Activated CD8-positive, alpha-beta memory T cell treated with anti-CD3 and anti-CD28 coated beads for 1 hour (primary cell): ENCODE data around the gene IL36RN.
"Not testable (repeated sequence)": the region's sequence is repeated elsewhere in the genome, so short reads cannot be mapped to it uniquely, and the experiment has no call there.

Experiments
- DNase-seq, 2 donors: peaks; one replicate each; pipeline ENCODE4 v3.0.0-alpha.2; 2020; ENCODE audit warnings: low read depth in 1 of 2; ENCODE audit errors: extremely low read depth in 1 of 2

IL36RN gene

DNA sequence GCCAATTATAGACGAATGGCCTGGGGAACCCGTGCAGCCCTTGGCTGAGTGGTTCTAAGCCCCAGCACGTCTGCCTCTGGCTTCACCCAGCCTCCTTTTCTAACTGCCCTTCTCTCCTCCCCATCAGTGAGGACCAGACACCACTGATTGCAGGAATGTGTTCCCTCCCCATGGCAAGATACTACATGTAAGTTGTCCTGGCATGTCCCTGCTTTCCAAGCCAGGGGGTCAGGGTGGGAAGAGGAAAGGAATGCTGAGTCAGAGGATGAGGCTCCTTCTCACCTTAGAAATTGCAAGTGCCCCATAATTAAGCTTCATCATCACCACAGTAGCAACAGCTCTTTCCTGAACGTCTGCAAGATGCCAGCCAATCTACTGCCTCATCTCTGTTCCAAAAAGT lies 13.6 kb downstream of the IL36RN start:
- DNase-seq, result no peak

- no peak for DNase-seq
These were observed 14.4 kb downstream of the IL36RN start for GRCh38 chr2:113073325-113073834.

- no peak for DNase-seq
These were observed 16.0 kb downstream of the IL36RN start for GRCh38 chr2:113075030-113075429.

- DNase-seq, result no peak
These were observed 16.6 kb downstream of the IL36RN start for GRCh38 chr2:113075600-113075999.

DNA sequence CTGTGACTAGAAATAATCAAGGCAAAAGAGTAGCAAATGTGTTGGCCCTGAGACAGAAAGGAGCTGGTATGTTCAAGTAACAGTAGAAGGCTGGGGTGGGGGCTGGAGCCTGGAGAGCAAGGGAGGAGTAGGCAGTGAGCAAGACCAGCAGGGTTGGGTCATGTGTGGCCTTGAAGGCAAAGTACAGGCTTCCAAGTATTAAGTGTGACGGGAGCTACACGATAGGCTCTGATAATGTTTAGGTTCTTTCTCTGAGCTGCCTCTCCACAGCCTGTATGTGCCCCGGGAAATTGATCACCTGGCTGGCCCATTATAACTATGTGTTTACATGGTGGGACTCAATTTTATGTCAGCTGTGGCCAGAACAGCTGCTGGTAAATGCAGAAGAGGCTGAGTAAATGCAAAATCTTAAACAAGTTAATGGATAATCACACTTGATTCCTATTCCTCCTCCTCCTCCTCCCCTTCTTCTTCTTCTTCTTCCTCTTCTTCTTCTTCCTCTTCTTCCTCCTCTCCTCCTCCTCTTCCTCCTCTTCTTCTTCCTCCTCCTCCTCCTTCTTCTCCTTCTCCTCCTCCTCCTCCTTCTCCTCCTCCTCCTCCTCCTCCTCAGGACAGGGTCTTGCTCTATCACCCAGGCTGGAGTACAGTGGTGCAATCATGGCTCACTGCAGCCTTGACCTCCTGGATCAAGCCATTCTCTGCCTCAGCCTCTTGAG lies 18.1 kb downstream of the IL36RN start:
- DNase-seq, result no peak

GRCh38 chr2:113077921-113078320 lies 18.9 kb downstream of the IL36RN start:
- no peak for DNase-seq

DNA sequence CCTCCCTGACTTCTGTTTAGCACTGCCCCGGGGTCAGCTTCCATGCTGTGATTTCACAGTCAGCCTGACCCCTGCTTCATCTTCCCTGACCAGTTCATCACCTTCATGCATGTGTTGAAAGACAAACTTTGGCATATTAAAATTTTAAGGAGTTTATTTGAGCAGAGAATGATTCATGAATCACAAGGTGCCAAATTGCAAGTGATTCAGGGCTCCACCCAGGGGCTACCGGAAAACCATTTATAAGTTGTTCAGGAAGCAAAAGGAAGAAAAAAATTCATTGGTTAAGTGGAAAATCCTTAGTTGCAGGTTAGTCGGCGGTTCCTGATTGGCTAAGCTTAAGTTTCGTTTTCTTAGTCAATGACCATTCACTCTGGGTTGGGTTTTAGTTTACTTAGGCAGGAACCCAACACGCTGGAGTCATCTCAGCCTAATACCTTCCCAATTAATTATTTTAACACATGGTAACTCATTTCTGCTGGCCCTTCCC lies 19.4 kb downstream of the IL36RN start:
- DNase-seq, result no peak

DNA sequence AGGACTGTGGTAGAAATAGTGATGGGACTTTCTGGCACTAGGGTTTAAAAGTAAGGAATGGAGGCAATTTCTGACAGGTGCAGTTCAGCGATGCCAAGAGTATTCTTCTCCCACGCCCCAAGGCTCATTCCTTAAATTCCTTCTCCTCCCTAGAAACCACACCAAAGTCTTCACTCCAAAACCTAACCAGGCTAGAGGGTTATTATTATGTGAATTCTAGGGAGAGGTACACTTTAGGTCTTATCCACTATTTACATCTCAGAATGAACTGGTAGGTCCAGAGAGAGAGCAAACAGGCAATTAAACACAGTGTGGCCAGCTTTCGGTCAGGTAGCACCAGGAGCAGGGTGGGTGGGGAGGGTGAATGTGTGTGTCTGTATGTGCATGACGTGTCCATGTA lies 20.1 kb downstream of the IL36RN start:
- DNase-seq, result no peak

- DNase-seq, result no peak
These were observed 21.1 kb downstream of the IL36RN start for GRCh38 chr2:113080134-113080533.

DNA sequence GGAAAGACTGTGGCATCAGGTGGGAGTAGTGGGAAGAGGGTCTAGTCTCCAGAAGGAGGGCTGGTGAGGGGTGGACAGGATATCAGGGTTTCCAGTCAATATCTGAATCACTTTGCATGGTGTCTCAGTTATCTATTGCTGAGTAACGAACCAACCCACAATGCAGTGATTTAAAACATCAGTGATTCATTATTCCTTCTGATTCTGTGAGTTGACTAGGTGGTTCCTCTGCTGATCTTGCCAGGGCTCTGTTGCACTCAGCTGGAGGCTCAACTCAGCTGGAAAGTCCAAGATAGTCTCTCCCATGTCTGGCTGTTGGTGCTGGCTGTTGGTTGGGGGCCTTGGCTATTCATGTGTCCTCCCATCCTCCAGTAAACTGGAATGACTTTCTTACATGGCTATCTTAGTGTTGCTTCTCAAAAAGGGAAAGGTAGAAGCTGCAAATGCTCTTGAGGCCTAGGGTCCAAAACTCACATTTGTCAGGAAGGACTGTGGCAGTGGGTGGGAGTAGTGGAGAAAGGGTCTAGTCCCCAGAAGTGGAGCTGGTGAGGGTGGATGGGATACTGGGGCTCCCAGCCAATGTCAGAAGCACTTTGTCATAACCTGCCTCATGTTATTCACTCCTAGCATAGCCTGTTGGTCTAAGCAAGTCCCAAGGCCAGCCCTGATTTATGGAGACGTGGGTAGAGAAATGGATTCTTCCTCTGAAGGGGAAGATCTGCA lies 22.7 kb downstream of the IL36RN start:
- DNase-seq, result no peak

GRCh38 chr2:113083296-113083695 lies 24.3 kb downstream of the IL36RN start:
- DNase-seq, result no peak

GRCh38 chr2:113084249-113085000 lies 25.4 kb downstream of the IL36RN start:
- no peak for DNase-seq

DNA sequence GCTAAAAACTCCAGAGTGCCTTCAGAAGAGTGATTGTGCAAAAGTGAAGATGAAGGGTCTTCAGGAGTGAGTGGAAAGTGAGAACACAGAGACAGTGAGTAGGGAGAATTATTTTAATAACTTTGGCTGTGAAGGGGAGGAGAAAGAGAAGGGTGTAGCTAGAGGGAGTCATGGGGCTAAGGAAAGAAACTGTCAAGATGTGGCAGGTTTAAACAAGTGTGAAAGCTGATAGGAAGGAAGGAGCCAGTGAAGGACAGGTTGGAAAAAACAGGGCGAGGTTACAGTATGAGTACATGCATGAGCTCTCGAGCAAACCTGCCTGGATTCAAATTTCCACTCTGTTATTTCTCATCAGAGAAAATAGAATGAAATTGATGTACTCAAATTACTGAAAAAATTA lies 26.5 kb downstream of the IL36RN start:
- DNase-seq, result no peak

DNA sequence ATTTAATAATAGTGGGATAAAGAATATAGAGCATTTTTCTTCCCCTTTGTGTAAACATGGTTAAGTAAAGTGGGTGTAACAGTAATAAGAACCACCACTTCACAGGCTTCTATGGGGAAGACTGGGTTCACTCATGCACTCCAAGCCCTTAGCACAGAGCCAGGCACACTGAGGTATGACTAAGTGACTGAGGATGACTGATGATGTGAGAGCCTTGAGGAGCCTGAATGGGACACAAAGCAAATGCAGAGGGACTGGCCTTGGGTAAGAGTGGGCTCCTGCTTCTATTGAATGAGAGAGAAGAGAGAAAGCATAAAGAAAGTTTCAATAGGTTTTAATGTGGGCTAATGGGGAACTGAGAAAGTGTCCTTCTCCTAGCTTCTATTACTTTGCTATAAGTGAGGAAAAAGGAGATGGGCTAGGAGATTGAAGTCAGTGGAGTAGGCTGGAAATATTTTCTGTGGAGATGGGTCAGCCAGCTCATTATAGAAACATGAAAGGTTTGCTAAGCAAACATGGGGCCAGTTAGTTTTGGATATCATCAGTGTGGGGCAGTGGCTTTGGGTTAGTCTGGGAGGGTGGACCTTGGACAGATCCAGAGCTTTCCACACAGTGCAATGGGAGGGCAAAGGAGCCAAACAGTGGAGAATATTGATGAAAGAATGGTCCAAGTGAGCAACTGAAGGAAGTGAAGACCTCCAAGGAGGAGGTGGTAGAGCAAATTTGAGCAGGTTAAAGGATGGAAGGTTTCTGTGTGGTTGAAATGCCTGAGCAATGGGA lies 29.4 kb downstream of the IL36RN start:
- no peak for DNase-seq

GRCh38 chr2:113089916-113090315 lies 30.9 kb downstream of the IL36RN start:
- DNase-seq, result no peak

GRCh38 chr2:113091231-113091896 lies 32.4 kb downstream of the IL36RN start:
- DNase-seq, result no peak

- no peak for DNase-seq
These were observed 34.0 kb downstream of the IL36RN start for GRCh38 chr2:113092864-113093612.

- no peak for DNase-seq
These were observed 34.6 kb downstream of the IL36RN start for GRCh38 chr2:113093613-113093977.

- not testable (repeated sequence) for DNase-seq
These were observed 37.3 kb downstream of the IL36RN start for GRCh38 chr2:113096306-113096705.
